ENCODE data around the gene KDR.

Gene KDR

GRCh38 chr4:55122235-55122634, 3.2 kb downstream of the KDR start:
- Mint-ChIP-seq H3K27me3 (ENCODE audit: low read depth, poor library complexity) (peaks cover 45% of the 10 kb centered on the region), H3K4me3 (peak overlapping the region; percentile 68), H3K36me3 (ENCODE audit: low read depth) (peaks cover 36% of the 10 kb centered on the region)

DNA sequence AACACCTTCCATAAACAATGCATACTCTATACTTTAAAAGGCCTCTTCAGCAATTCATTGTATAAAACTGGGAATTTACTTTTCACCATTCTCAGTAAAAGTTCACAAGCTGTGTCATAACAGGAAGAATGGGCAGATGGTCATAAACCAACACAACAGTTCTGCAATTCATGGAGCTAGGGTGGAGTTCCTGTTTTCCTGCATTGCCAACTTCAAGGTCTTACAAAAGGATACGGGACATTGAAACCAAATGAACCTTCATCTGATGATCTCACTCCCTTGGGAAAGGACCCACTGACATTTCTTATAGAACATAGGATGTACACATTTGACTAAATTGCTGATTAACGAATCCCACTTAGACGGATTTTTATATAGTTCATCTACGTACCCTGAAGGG, 4.1 kb downstream of the KDR start:
- H3K4me1 Mint-ChIP-seq, result peaks cover 36% of the 10 kb centered on the region
- H3K27ac Mint-ChIP-seq, result no peak overlapping the region
- DNase-seq, result no peak
- H3K27me3 Mint-ChIP-seq (ENCODE audit: low read depth, poor library complexity), result peaks cover 38% of the 10 kb centered on the region
- peak overlapping the region; percentile 22 for H3K4me3 Mint-ChIP-seq
- no peaks in the 10 kb centered on the region for H3K9me3 Mint-ChIP-seq
- H3K36me3 Mint-ChIP-seq (ENCODE audit: low read depth), result peaks cover 45% of the 10 kb centered on the region
- no peak for TF ChIP-seq CTCF (IDR thresholded peaks at IDR 0.05)

More at GRCh38 chr4:55122235-55122634, 3.2 kb downstream of the KDR start:
- Mint-ChIP-seq H3K27ac (no peak overlapping the region), H3K4me1 (peaks cover 41% of the 10 kb centered on the region), H3K9me3 (no peaks in the 10 kb centered on the region)
- TF ChIP-seq CTCF (IDR thresholded peaks at IDR 0.05), result no peak
- DNase-seq, result no peak

DNA sequence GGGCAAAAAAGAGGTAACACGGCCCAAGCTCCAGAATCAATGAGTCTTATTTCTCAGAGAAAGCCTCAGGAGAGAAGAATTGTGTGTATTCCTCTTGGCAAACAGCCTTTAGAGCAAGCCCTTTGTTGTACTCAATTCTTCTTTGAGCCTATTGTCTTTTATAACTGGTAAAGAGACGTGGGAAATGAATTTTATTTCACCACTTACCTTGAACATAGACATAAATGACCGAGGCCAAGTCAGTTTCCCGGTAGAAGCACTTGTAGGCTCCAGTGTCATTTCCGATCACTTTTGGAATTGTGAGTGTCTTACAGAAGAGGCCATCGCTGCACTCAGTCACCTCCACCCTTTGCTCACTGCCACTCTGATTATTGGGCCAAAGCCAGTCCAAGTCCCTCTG, 7.0 kb downstream of the KDR start:
- peaks cover 15% of the 10 kb centered on the region for H3K4me1 Mint-ChIP-seq
- peaks cover 13% of the 10 kb centered on the region for H3K27me3 Mint-ChIP-seq (ENCODE audit: low read depth, poor library complexity)
- no peak overlapping the region for H3K27ac Mint-ChIP-seq
- no peak for TF ChIP-seq CTCF (IDR thresholded peaks at IDR 0.05)
- no peak overlapping the region for H3K4me3 Mint-ChIP-seq
- peaks cover 69% of the 10 kb centered on the region for H3K36me3 Mint-ChIP-seq (ENCODE audit: low read depth)
- DNase-seq, result no peak
- H3K9me3 Mint-ChIP-seq, result no peaks in the 10 kb centered on the region

GRCh38 chr4:55117511-55117910, 7.9 kb downstream of the KDR start:
- DNase-seq, result no peak
- Mint-ChIP-seq H3K27ac (no peak overlapping the region), H3K9me3 (no peaks in the 10 kb centered on the region), H3K4me3 (no peak overlapping the region), H3K36me3 (ENCODE audit: low read depth) (peaks cover 78% of the 10 kb centered on the region), H3K4me1 (peaks cover 10% of the 10 kb centered on the region), H3K27me3 (ENCODE audit: low read depth, poor library complexity) (peaks cover 4% of the 10 kb centered on the region)
- TF ChIP-seq CTCF (IDR thresholded peaks at IDR 0.05), result no peak

DNA sequence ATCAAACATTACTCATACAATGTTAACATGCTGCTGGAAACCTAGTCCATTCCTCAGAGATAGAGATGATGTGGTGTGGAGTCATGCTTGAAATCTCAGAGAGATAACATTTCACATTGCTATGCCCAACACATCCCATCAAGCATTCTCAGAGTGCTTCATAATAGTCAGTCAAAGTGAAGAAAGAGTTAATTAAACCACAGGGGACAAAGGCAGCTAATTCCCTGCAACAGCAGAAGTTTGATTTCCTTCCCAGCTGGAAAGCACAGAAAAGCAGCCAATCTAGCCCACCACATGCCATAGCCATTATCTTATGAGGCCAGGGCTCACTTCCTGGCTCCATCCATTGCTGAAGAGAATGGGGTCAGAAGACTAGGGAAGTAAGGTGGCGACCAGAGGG, 8.9 kb downstream of the KDR start:
- Mint-ChIP-seq H3K9me3 (no peaks in the 10 kb centered on the region), H3K4me3 (no peak overlapping the region), H3K27ac (no peak overlapping the region), H3K36me3 (ENCODE audit: low read depth) (peaks cover 85% of the 10 kb centered on the region), H3K27me3 (ENCODE audit: low read depth, poor library complexity) (no peaks in the 10 kb centered on the region), H3K4me1 (peaks cover 2% of the 10 kb centered on the region)
- DNase-seq, result no peak
- TF ChIP-seq CTCF (IDR thresholded peaks at IDR 0.05), result no peak

GRCh38 chr4:55111601-55112000, 13.8 kb downstream of the KDR start:
- Mint-ChIP-seq H3K36me3 (ENCODE audit: low read depth) (peaks cover 92% of the 10 kb centered on the region), H3K27ac (peak overlapping the region; percentile 2), H3K27me3 (ENCODE audit: low read depth, poor library complexity) (peaks cover 5% of the 10 kb centered on the region), H3K9me3 (no peaks in the 10 kb centered on the region), H3K4me1 (peaks cover 6% of the 10 kb centered on the region), H3K4me3 (no peak overlapping the region)
- no peak for DNase-seq
- TF ChIP-seq CTCF (IDR thresholded peaks at IDR 0.05), result no peak
